Sciatic nerve (tissue), 2 donors: Measurements from ENCODE around the gene COPS3. TPM values are rescaled to one million over a fixed set of nuclear protein-coding genes. Genes with fewer than 3 reads are reported as not detected.
"Not testable (repeated sequence)": the region's sequence is repeated elsewhere in the genome, so short reads cannot be mapped to it uniquely, and the experiment has no call there.

Experiments
- ATAC-seq: fragments of 200-7000 bp; cut with Tn5 transposase; one replicate; pipeline ENCODE4 v1.9.1; 2020; ENCODE audit warnings: mild to moderate bottlenecking, moderate library complexity
- DNase-seq: peaks from one replicate; pipeline ENCODE4 v3.0.0-alpha.2; 2020; ENCODE audit warnings: low spot score
- intact Hi-C: fragments of 100-400 bp; cut with DNase I; formaldehyde crosslinking; loops from one replicate; pipeline ENCODE4 v1.14.2; 2022
- total RNA-seq: library from RNA; stranded (reverse); fragmentation: NEBNext Ultra II Directional; extraction: Animal tissue kit (Norgen Biotek cat#: 25700); gene quantifications from one replicate; pipeline ENCODE4 v1.2.1, GENCODE V29; 2021
- donor health status: DM: no; HTN: no; CAD: no.
- donor health status: DM: no; HTN: no; CAD: no.

Gene COPS3
- total RNA-seq, 1 donor from 2014 or later = 46.8 TPM

- DNase-seq (peak; percentile 27), ATAC-seq (no peak)
- intact Hi-C loops = no loop called here
Observed at GRCh38 chr17:17303847-17304490, 22.9 kb upstream of the COPS3 start.

DNA sequence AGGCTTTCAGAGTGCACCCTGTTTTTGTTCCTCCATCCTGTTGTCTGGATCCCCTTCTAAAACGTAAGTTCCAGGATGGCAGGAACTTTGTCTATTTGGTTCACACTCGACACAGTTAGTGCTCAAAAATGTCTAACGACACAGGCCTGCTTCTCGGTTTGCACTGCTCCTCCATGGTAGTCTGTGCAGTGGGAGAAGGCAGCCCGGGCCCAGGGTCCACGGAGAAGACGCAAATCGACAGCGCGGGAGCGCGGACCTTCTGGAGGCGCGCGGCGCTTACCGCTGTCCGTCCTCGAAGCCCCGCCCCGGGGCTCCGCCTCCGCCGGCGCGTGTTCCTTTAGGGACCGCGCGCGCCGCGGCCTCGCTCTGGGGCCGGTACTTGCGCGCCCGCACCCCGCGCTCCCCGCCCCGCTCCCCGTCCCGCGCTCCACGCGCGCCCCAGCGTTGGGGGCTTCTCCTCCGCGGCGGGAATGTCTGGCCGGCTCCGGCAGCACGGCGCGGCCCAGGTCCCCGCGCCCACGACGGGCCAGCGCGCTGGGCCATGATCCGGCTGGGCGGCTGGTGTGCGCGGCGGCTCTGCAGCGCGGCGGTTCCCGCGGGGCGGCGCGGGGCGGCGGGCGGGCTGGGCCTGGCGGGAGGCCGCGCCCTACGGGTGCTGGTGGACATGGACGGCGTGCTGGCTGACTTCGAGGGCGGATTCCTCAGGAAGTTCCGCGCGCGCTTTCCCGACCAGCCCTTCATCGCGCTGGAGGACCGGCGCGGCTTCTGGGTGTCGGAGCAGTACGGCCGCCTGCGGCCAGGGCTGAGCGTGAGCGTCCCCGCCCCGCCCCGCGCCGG is 22.2 kb upstream of the COPS3 start, which contains the start of gene NT5M:
Gene NT5M (plus strand): TSS at position 364 of the 837 bp plus-strand sequence. CDS start 178 bp downstream, at position 542.
- intact Hi-C loops = no loop called here
- DNase-seq (peak; percentile 82), ATAC-seq (peak; percentile 86)

- ATAC-seq, intact Hi-C loops: not testable (repeated sequence)
- DNase-seq = peak; percentile 47
Observed at GRCh38 chr17:17301659-17302058, 20.6 kb upstream of the COPS3 start.

- DNase-seq (peak; percentile 72), ATAC-seq (peak; percentile 71)
- intact Hi-C loops = no loop called here
Observed at GRCh38 chr17:17300624-17301568, 19.9 kb upstream of the COPS3 start.

DNA sequence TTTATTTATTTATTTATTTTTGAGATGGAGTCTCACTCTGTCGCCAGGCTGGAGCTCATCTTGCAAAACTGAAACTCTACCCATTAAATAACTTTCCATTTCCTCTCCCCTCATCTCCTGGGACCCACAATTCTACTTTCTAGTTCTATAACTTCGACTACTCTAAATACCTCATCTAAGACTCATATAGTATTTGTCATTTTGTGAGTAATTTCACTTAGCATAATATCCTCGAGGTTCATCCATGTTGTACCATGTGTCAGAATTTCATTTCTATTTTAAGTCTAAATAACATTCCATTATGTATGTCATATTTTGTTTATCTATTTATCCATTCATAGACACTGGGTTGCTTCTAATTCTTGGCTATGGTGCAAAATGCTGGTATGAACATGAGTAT is 17.1 kb upstream of the COPS3 start:
- ATAC-seq (no peak), DNase-seq (no peak)
- intact Hi-C loops = no loop called here

DNA sequence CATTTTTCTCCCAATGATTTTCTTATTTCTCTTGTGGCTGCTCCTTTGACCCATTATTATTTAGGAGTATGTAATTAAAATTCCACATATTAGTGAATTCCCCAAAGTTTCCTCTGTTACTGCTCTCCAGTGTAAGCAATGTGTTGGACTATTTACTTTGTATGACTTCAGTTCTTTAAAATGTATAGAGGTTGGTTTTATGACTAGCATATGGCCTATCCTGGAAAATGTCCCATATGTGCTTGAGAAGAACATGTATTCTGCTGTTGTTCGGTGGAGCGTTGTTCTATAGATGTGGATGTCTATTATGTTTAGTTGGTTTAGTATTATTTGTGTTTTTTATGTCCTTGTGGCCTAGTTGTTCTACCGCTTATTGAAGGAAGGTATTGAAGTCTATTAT is 16.2 kb upstream of the COPS3 start:
- intact Hi-C loops = no loop called here
- no peak for DNase-seq
- no peak for ATAC-seq

- DNase-seq (no peak), ATAC-seq (no peak)
- intact Hi-C loops = no loop called here
Observed at GRCh38 chr17:17295141-17295540, 14.1 kb upstream of the COPS3 start.

DNA sequence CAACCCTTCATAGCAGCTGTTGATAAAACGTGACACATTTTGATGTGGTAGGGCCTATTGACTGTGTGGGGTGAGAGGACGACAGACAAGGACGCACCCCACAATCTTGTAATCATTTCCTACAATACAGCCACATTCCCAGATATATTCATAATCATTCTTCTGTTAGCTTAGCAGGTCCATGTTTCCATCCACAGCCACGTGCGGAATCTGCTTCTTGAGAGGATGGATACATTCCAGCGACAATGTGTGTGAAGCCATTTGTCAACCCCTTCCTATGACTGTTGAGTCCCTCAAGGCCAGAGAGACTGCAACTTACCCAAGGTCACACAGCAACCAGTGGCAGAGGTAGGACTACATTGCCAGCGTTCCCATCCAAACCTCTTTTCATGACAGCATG is 8.7 kb upstream of the COPS3 start:
- DNase-seq (no peak), ATAC-seq (no peak)
- intact Hi-C loops = loop anchor here (2.0 kb wide), 1 partner anchor 27 kb away; no protein-coding TSS in a partner anchor

GRCh38 chr17:17289086-17289485 is 8.0 kb upstream of the COPS3 start:
- no peak for ATAC-seq
- no peak for DNase-seq
- intact Hi-C loops = loop anchor here (2.0 kb wide), 1 partner anchor 26 kb away; no protein-coding TSS in a partner anchor

DNA sequence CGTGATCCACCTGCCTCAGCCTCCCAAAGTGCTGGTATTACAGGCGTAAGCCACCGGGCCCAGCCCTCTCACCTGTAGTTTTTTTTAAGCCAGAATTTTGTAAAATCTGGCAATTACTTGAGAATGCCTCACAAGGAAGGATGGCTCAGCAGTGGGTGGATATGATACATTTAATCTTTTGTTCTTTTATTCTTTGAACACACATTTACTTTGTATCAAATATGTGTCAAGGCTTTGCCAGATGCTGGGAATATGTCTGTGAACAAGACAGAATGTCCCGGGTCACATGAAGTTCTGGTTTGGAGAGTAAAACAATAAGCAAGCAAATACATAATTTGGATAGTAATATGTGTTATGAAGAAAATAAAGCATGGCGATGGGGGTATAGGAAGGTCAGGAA is 4.9 kb upstream of the COPS3 start:
- intact Hi-C loops = no loop called here
- no peak for DNase-seq
- no peak for ATAC-seq

DNA sequence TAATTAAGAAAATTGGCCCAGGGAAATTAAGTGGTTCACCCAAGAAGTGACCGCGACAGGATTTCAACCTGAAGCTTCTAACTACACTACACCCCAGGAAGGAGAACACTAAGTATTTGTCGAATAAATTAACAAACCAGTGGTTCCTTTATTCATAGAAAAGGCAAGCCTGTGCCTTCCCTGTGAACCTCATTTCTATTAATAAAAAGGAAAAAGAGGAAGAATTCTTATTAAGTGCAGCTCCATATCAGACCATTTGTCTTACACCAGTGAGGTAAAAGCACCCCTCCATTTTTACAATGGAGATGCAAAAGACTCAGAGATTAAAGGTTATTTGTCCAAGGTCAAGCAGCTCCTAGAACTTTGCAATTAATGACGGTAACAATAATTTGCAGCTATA is 1.7 kb downstream of the COPS3 start:
- no peak for ATAC-seq
- DNase-seq = no peak
- intact Hi-C loops = no loop called here

DNA sequence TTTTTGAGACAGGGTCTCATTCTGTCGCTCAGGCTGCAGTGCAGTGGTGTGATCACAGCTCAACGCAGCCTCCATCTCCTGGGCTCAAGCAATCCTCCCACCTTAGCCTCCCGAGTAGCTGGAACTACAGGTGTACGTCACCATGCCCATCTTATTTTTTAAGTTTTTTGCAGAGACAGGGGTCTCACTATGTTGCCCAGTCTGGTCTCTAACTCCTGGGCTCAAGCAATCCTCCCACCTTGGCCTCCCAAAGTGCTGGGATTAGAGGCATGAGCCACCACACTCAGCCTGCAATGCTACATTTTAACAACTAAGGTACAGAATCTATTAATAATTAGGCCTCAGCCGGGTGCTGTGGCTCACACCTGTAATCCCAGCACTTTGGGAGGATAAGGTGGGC is 3.6 kb downstream of the COPS3 start:
- intact Hi-C loops, DNase-seq, ATAC-seq: not testable (repeated sequence)

DNA sequence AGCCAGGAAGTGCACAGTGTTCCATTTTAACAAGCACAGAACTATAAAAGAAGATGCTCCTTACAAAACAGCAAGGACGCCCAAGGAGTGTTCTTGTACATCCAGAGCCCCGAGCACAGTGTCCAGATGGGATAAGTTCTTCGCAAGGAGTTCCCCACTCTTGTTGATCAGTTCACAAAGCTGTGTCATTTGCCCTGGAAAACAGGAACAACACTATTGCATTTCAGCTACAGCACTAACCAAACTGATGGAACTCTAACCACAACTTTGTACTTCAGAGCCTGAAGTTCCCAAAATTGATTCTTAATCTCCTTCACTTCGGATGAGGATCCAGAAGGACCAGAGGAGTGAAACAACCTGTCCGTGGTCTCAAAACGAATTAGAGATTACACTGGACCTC is 5.1 kb downstream of the COPS3 start:
- no peak for DNase-seq
- ATAC-seq = no peak
- intact Hi-C loops = no loop called here

DNA sequence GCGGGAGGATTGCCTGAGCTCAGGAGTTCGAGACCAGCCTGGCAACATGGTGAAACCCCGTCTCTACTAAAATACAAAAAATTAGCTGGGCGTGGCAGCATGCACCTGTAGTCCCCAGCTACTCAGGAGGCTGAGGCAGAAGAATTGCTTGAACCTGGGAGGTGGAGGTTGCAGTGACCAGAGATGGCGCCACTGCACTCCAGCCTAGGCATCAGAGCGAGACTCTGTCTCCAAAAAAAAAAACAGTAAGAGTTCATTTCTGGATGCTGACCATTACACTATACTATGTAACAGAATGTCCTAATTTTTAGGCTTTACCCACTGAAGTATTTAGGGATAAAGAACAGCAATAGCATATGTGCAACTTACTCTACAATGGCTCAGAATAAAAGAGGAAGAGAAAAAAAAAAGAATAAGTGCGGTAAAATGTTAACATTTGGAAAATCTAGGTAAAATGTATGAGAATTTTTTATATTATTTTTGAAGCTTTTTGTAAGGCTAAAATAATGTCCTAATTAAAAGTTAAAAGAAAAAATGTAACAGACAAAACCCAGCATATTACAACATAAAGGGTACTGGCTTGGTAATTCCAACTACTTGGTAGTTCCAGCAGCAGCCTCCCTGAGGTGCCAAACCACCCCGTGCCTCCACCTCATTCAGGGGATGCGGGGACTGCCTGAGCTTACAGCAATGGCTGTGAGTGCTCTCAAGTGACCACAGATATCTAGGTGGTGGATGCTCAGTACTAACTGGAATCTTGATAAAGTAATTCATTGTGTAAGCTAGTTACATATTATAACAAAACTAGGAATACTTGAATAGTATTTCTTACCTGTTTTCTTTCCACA is 10.9 kb downstream of the COPS3 start:
- no peak for ATAC-seq
- DNase-seq = no peak
- intact Hi-C loops = no loop called here

GRCh38 chr17:17264430-17264829 is 16.6 kb downstream of the COPS3 start:
- DNase-seq (no peak), ATAC-seq (no peak)
- intact Hi-C loops = no loop called here

DNA sequence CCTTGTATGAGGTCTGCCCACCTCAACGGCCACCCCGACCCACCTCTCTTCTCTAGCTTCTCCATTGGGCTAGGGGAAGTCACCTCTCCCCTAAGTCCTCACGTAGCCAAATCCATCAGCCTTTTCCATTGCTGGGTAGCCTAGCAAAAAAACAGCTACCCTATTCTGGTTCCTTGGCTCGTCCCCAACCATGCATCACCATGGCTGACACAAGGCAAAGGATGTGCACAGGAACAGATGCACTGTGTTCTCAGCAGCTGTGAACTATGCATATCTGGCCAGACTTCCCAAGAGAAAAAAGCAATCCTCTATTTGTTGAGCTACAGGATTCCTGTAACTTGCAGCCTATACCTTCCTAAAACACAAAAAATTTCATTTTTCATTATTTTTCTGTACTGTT is 22.0 kb downstream of the COPS3 start:
- ATAC-seq = no peak
- DNase-seq = no peak
- intact Hi-C loops = no loop called here

DNA sequence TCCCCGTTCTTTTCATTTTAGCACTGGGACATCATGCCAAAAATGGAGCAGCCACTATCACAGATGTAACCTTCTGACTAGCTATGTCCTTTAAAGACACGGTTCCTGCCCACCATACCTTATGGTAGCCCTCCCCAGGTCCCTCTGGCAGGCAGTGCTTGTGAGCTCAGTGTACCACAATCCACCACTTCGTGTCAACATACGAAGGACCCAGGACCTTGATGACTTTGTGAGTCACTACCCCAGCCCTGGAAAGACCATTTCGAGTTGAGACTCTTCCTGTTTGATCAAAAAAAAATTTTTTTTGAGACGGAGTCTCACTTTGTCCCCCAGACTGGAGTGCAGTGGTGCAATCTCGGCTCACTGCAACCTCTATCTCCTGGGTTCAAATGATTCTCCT is 23.0 kb downstream of the COPS3 start:
- ATAC-seq (no peak), DNase-seq (no peak)
- intact Hi-C loops = no loop called here

- ATAC-seq (no peak), DNase-seq (no peak)
- intact Hi-C loops = no loop called here
Observed at GRCh38 chr17:17256316-17256715, 24.7 kb downstream of the COPS3 start.
